Activated naive CD8-positive, alpha-beta T cell (primary cell): ENCODE measurements around the gene PTPRR.

Source experiments
- H3K27ac Mint-ChIP-seq: one replicate; pipeline ENCODE4 v1.8.0; 2021; ENCODE audit warnings: mixed read lengths
- H3K27me3 Mint-ChIP-seq: one replicate; pipeline ENCODE4 v1.8.0; 2021; ENCODE audit warnings: mixed read lengths
- H3K36me3 Mint-ChIP-seq: one replicate; pipeline ENCODE4 v1.8.0; 2021; ENCODE audit warnings: mixed read lengths
- H3K4me1 Mint-ChIP-seq: one replicate; pipeline ENCODE4 v1.8.0; 2021; ENCODE audit warnings: low read depth, mixed read lengths
- H3K4me3 Mint-ChIP-seq: one replicate; pipeline ENCODE4 v1.8.0; 2021; ENCODE audit warnings: mild to moderate bottlenecking, mixed read lengths
- H3K9me3 Mint-ChIP-seq: one replicate; pipeline ENCODE4 v1.8.0; 2021; ENCODE audit warnings: low read depth, mixed read lengths

Gene PTPRR

GRCh38 chr12:70876952-70877351 is 43.6 kb downstream of the PTPRR start:
- no peaks in the 10 kb centered on the region for H3K36me3 Mint-ChIP-seq
- H3K4me1 Mint-ChIP-seq: no peaks in the 10 kb centered on the region
- no peaks in the 10 kb centered on the region for H3K9me3 Mint-ChIP-seq
- no peak overlapping the region for H3K27ac Mint-ChIP-seq
- no peaks in the 10 kb centered on the region for H3K27me3 Mint-ChIP-seq
- no peak overlapping the region for H3K4me3 Mint-ChIP-seq

- H3K4me1 Mint-ChIP-seq: no peaks in the 10 kb centered on the region
- no peak overlapping the region for H3K27ac Mint-ChIP-seq
- no peak overlapping the region for H3K4me3 Mint-ChIP-seq
- no peaks in the 10 kb centered on the region for H3K9me3 Mint-ChIP-seq
- no peaks in the 10 kb centered on the region for H3K27me3 Mint-ChIP-seq
- no peaks in the 10 kb centered on the region for H3K36me3 Mint-ChIP-seq
Observed at GRCh38 chr12:70875628-70876027, 44.9 kb downstream of the PTPRR start.

GRCh38 chr12:70854881-70855568 is 65.5 kb downstream of the PTPRR start:
- Mint-ChIP-seq H3K36me3 (no peaks in the 10 kb centered on the region), H3K9me3 (no peaks in the 10 kb centered on the region), H3K27ac (no peak overlapping the region)

GRCh38 chr12:70854138-70854537 is 66.4 kb downstream of the PTPRR start:
- Mint-ChIP-seq H3K36me3 (no peaks in the 10 kb centered on the region), H3K4me1 (no peaks in the 10 kb centered on the region), H3K27ac (no peak overlapping the region), H3K9me3 (no peaks in the 10 kb centered on the region), H3K27me3 (no peaks in the 10 kb centered on the region), H3K4me3 (no peak overlapping the region)

More at GRCh38 chr12:70854881-70855568, 65.5 kb downstream of the PTPRR start:
- no peaks in the 10 kb centered on the region for H3K4me1 Mint-ChIP-seq
- no peak overlapping the region for H3K4me3 Mint-ChIP-seq
- H3K27me3 Mint-ChIP-seq: no peaks in the 10 kb centered on the region

GRCh38 chr12:70853326-70853725 is 67.2 kb downstream of the PTPRR start:
- no peaks in the 10 kb centered on the region for H3K9me3 Mint-ChIP-seq
- no peaks in the 10 kb centered on the region for H3K36me3 Mint-ChIP-seq
- no peak overlapping the region for H3K27ac Mint-ChIP-seq
- no peak overlapping the region for H3K4me3 Mint-ChIP-seq
- no peaks in the 10 kb centered on the region for H3K27me3 Mint-ChIP-seq
- no peaks in the 10 kb centered on the region for H3K4me1 Mint-ChIP-seq

GRCh38 chr12:70852416-70853150 is 68.0 kb downstream of the PTPRR start:
- Mint-ChIP-seq H3K4me1 (no peaks in the 10 kb centered on the region), H3K4me3 (no peak overlapping the region), H3K27me3 (no peaks in the 10 kb centered on the region), H3K9me3 (no peaks in the 10 kb centered on the region), H3K27ac (no peak overlapping the region), H3K36me3 (no peaks in the 10 kb centered on the region)

- Mint-ChIP-seq H3K27me3 (peaks cover 1% of the 10 kb centered on the region), H3K9me3 (no peaks in the 10 kb centered on the region), H3K4me1 (no peaks in the 10 kb centered on the region), H3K36me3 (no peaks in the 10 kb centered on the region), H3K27ac (no peak overlapping the region), H3K4me3 (no peak overlapping the region)
Observed at GRCh38 chr12:70849265-70849960, 71.1 kb downstream of the PTPRR start.

GRCh38 chr12:70847871-70848270 is 72.7 kb downstream of the PTPRR start:
- Mint-ChIP-seq H3K36me3 (no peaks in the 10 kb centered on the region), H3K4me3 (no peak overlapping the region), H3K4me1 (no peaks in the 10 kb centered on the region), H3K9me3 (no peaks in the 10 kb centered on the region), H3K27ac (no peak overlapping the region), H3K27me3 (peaks cover 1% of the 10 kb centered on the region)

GRCh38 chr12:70845268-70845667 is 75.3 kb downstream of the PTPRR start:
- Mint-ChIP-seq H3K9me3 (no peaks in the 10 kb centered on the region), H3K27ac (no peak overlapping the region), H3K36me3 (no peaks in the 10 kb centered on the region), H3K27me3 (peaks cover 1% of the 10 kb centered on the region), H3K4me1 (no peaks in the 10 kb centered on the region), H3K4me3 (no peak overlapping the region)

GRCh38 chr12:70843363-70843762 is 77.2 kb downstream of the PTPRR start:
- no peak overlapping the region for H3K4me3 Mint-ChIP-seq
- no peak overlapping the region for H3K27ac Mint-ChIP-seq
- H3K4me1 Mint-ChIP-seq: no peaks in the 10 kb centered on the region
- no peaks in the 10 kb centered on the region for H3K9me3 Mint-ChIP-seq
- no peaks in the 10 kb centered on the region for H3K36me3 Mint-ChIP-seq
- H3K27me3 Mint-ChIP-seq: peaks cover 1% of the 10 kb centered on the region

GRCh38 chr12:70842942-70843341 is 77.6 kb downstream of the PTPRR start:
- peaks cover 1% of the 10 kb centered on the region for H3K27me3 Mint-ChIP-seq
- no peaks in the 10 kb centered on the region for H3K9me3 Mint-ChIP-seq
- H3K4me3 Mint-ChIP-seq: no peak overlapping the region
- no peak overlapping the region for H3K27ac Mint-ChIP-seq
- H3K4me1 Mint-ChIP-seq: no peaks in the 10 kb centered on the region
- H3K36me3 Mint-ChIP-seq: no peaks in the 10 kb centered on the region

GRCh38 chr12:70842136-70842535 is 78.4 kb downstream of the PTPRR start:
- H3K36me3 Mint-ChIP-seq: no peaks in the 10 kb centered on the region
- H3K4me1 Mint-ChIP-seq: no peaks in the 10 kb centered on the region
- H3K9me3 Mint-ChIP-seq: no peaks in the 10 kb centered on the region
- peaks cover 1% of the 10 kb centered on the region for H3K27me3 Mint-ChIP-seq
- H3K27ac Mint-ChIP-seq: no peak overlapping the region
- no peak overlapping the region for H3K4me3 Mint-ChIP-seq

- H3K4me3 Mint-ChIP-seq: no peak overlapping the region
- H3K36me3 Mint-ChIP-seq: no peaks in the 10 kb centered on the region
- H3K9me3 Mint-ChIP-seq: no peaks in the 10 kb centered on the region
- H3K4me1 Mint-ChIP-seq: no peaks in the 10 kb centered on the region
- no peaks in the 10 kb centered on the region for H3K27me3 Mint-ChIP-seq
- H3K27ac Mint-ChIP-seq: no peak overlapping the region
Observed at GRCh38 chr12:70840656-70841350, 79.7 kb downstream of the PTPRR start.

GRCh38 chr12:70839544-70839943 is 81.0 kb downstream of the PTPRR start:
- Mint-ChIP-seq H3K27ac (no peak overlapping the region), H3K9me3 (no peaks in the 10 kb centered on the region), H3K27me3 (no peaks in the 10 kb centered on the region), H3K36me3 (no peaks in the 10 kb centered on the region), H3K4me1 (no peaks in the 10 kb centered on the region), H3K4me3 (no peak overlapping the region)

- no peaks in the 10 kb centered on the region for H3K36me3 Mint-ChIP-seq
- no peak overlapping the region for H3K4me3 Mint-ChIP-seq
- no peaks in the 10 kb centered on the region for H3K27me3 Mint-ChIP-seq
- no peak overlapping the region for H3K27ac Mint-ChIP-seq
- H3K9me3 Mint-ChIP-seq: no peaks in the 10 kb centered on the region
- H3K4me1 Mint-ChIP-seq: no peaks in the 10 kb centered on the region
Observed at GRCh38 chr12:70838127-70838526, 82.4 kb downstream of the PTPRR start.
